Ovary (tissue), 3 donors: Measurements from ENCODE around the gene DPF3.

Source experiments
- EP300 ChIP-seq: sonication (generic); formaldehyde crosslinking; IDR thresholded peaks from one replicate; pipeline ENCODE4 v1.6.1; 2017; ENCODE audit warnings: antibody characterized with exemption
- POLR2A ChIP-seq: fragments of 450-650 bp; IDR thresholded peaks from one replicate; pipeline ENCODE4 v1.6.1; 2017; ENCODE audit warnings: antibody characterized with exemption, mild to moderate bottlenecking, moderate library complexity
- TF ChIP-seq, protein P1 (sequence below), 3 donors: fragments of 450-650 bp in 2 of 3; fragments of 200-600 bp in 1 of 3; IDR thresholded peaks; one replicate each; pipeline versions ENCODE4 v1.5.1 to v1.8.0; 2016 to 2022; ENCODE audit warnings: antibody characterized with exemption in 3 of 3, mild to moderate bottlenecking in 1 of 3
- donor health status: DM: no; HTN: no; CAD: no.

DNA sequence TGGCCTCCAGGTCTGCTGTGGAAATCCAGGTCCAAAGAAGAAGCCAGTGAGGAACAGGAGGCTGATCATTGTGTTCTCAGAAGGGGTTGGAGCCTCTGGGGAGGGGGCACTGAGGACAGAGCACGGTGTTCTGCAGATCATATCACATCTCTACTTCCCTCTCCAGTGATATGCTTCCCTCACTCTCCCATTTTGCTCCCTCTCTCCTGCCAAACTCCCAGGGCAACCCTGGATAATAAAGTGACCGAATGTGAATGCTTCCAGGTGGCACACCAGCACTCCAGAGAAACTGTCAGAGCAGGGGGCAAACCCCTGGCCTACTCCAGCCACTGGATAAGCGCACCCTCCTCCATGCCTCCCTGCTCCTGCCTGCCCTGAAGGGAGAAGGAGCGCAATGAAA is 57.8 kb downstream of the DPF3 start:
- TF ChIP-seq, protein P1, sequence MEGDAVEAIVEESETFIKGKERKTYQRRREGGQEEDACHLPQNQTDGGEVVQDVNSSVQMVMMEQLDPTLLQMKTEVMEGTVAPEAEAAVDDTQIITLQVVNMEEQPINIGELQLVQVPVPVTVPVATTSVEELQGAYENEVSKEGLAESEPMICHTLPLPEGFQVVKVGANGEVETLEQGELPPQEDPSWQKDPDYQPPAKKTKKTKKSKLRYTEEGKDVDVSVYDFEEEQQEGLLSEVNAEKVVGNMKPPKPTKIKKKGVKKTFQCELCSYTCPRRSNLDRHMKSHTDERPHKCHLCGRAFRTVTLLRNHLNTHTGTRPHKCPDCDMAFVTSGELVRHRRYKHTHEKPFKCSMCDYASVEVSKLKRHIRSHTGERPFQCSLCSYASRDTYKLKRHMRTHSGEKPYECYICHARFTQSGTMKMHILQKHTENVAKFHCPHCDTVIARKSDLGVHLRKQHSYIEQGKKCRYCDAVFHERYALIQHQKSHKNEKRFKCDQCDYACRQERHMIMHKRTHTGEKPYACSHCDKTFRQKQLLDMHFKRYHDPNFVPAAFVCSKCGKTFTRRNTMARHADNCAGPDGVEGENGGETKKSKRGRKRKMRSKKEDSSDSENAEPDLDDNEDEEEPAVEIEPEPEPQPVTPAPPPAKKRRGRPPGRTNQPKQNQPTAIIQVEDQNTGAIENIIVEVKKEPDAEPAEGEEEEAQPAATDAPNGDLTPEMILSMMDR (IDR thresholded peaks at IDR 0.05): no peak
- no peak for TF ChIP-seq POLR2A
- no peak for TF ChIP-seq EP300
